HUES48 (cell line): ENCODE results near the gene AGAP1.

Source experiments
- H3K27ac ChIP-seq: one replicate; pipeline ENCODE4 v1.7.0; 2013; ENCODE audit warnings: low read depth, low read length, inconsistent platforms
- H3K27me3 ChIP-seq: 2 replicates; pipeline ENCODE4 v1.6.1; 2013; ENCODE audit warnings: mild to moderate bottlenecking, low read length; ENCODE audit not compliant: control insufficient read depth, insufficient read depth
- H3K36me3 ChIP-seq: 2 replicates; pipeline ENCODE4 v1.6.1; 2013; ENCODE audit warnings: low read length; ENCODE audit not compliant: control insufficient read depth, insufficient read depth
- H3K4me1 ChIP-seq: 2 replicates; pipeline ENCODE4 v1.6.1; 2013; ENCODE audit warnings: mild to moderate bottlenecking, low read length; ENCODE audit not compliant: control insufficient read depth, insufficient read depth
- H3K4me3 ChIP-seq: 2 replicates; pipeline ENCODE4 v1.5.1; 2013; ENCODE audit warnings: mild to moderate bottlenecking, low read depth, low read length
- H3K9ac ChIP-seq: 2 replicates; pipeline ENCODE4 v1.6.1; 2013; ENCODE audit warnings: mild to moderate bottlenecking, low read depth, low read length, moderate library complexity
- H3K9me3 ChIP-seq: 2 replicates; pipeline ENCODE4 v1.6.1; 2013; ENCODE audit warnings: low read length; ENCODE audit not compliant: control insufficient read depth, insufficient read depth

The AGAP1 gene

GRCh38 chr2:236169741-236170589 lies 676.1 kb downstream of the AGAP1 start:
- peaks cover 100% of the 10 kb centered on the region for H3K27me3 ChIP-seq
- no peaks in the 10 kb centered on the region for H3K9me3 ChIP-seq
- H3K4me1 ChIP-seq = peaks cover 63% of the 10 kb centered on the region

GRCh38 chr2:236170590-236171165 lies 676.8 kb downstream of the AGAP1 start:
- Histone ChIP-seq H3K27me3 (peaks cover 100% of the 10 kb centered on the region), H3K4me1 (peaks cover 62% of the 10 kb centered on the region), H3K36me3 (no peaks in the 10 kb centered on the region), H3K9ac (no peak overlapping the region), H3K4me3 (no peak overlapping the region), H3K27ac (no peak overlapping the region), H3K9me3 (no peaks in the 10 kb centered on the region)

More at GRCh38 chr2:236169741-236170589, 676.1 kb downstream of the AGAP1 start:
- Histone ChIP-seq H3K27ac (no peak overlapping the region), H3K4me3 (peak overlapping the region; percentile 33), H3K9ac (no peak overlapping the region), H3K36me3 (no peaks in the 10 kb centered on the region)

GRCh38 chr2:236171181-236171679 lies 677.4 kb downstream of the AGAP1 start:
- peak overlapping the region; percentile 51 for H3K27ac ChIP-seq
- no peak overlapping the region for H3K9ac ChIP-seq
- no peaks in the 10 kb centered on the region for H3K36me3 ChIP-seq
- H3K4me1 ChIP-seq = peaks cover 62% of the 10 kb centered on the region
- H3K9me3 ChIP-seq = no peaks in the 10 kb centered on the region
- H3K27me3 ChIP-seq = peaks cover 100% of the 10 kb centered on the region
- H3K4me3 ChIP-seq = 0 out of 2 replicates have a peak overlapping the region, but pooled peaks have one; percentile 20

- peaks cover 100% of the 10 kb centered on the region for H3K27me3 ChIP-seq
- peak overlapping the region; percentile 51 for H3K27ac ChIP-seq
- 0 out of 2 replicates have a peak overlapping the region, but pooled peaks have one; percentile 20 for H3K4me3 ChIP-seq
- peaks cover 60% of the 10 kb centered on the region for H3K4me1 ChIP-seq
- no peaks in the 10 kb centered on the region for H3K36me3 ChIP-seq
- H3K9ac ChIP-seq = no peak overlapping the region
- no peaks in the 10 kb centered on the region for H3K9me3 ChIP-seq
Measured at GRCh38 chr2:236171680-236172254, 677.9 kb downstream of the AGAP1 start.

- Histone ChIP-seq H3K27me3 (peaks cover 100% of the 10 kb centered on the region), H3K4me1 (peaks cover 57% of the 10 kb centered on the region), H3K9me3 (no peaks in the 10 kb centered on the region), H3K9ac (no peak overlapping the region), H3K27ac (peak overlapping the region; percentile 51), H3K4me3 (no peak overlapping the region), H3K36me3 (no peaks in the 10 kb centered on the region)
Measured at GRCh38 chr2:236172255-236173035, 678.6 kb downstream of the AGAP1 start.

GRCh38 chr2:236173036-236173728 lies 679.3 kb downstream of the AGAP1 start:
- Histone ChIP-seq H3K4me3 (0 out of 2 replicates have a peak overlapping the region, but pooled peaks have one; percentile 11), H3K4me1 (peaks cover 57% of the 10 kb centered on the region), H3K9ac (no peak overlapping the region), H3K27ac (no peak overlapping the region), H3K9me3 (no peaks in the 10 kb centered on the region), H3K27me3 (peaks cover 98% of the 10 kb centered on the region), H3K36me3 (no peaks in the 10 kb centered on the region)

GRCh38 chr2:236173729-236174607 lies 680.1 kb downstream of the AGAP1 start:
- peak overlapping the region; percentile 12 for H3K27ac ChIP-seq
- H3K4me1 ChIP-seq = peaks cover 56% of the 10 kb centered on the region

GRCh38 chr2:236175548-236176150 lies 681.8 kb downstream of the AGAP1 start:
- H3K36me3 ChIP-seq = no peaks in the 10 kb centered on the region
- H3K4me1 ChIP-seq = peaks cover 48% of the 10 kb centered on the region
- no peak overlapping the region for H3K27ac ChIP-seq
- peaks cover 98% of the 10 kb centered on the region for H3K27me3 ChIP-seq
- H3K9ac ChIP-seq = no peak overlapping the region
- H3K4me3 ChIP-seq = no peak overlapping the region
- H3K9me3 ChIP-seq = no peaks in the 10 kb centered on the region

More at GRCh38 chr2:236173729-236174607, 680.1 kb downstream of the AGAP1 start:
- 0 out of 2 replicates have a peak overlapping the region, but pooled peaks have one; percentile 11 for H3K4me3 ChIP-seq
- no peaks in the 10 kb centered on the region for H3K36me3 ChIP-seq
- no peaks in the 10 kb centered on the region for H3K9me3 ChIP-seq
- no peak overlapping the region for H3K9ac ChIP-seq
- H3K27me3 ChIP-seq = peaks cover 98% of the 10 kb centered on the region

GRCh38 chr2:236176417-236176816 lies 682.6 kb downstream of the AGAP1 start:
- Histone ChIP-seq H3K4me3 (no peak overlapping the region), H3K27me3 (peaks cover 91% of the 10 kb centered on the region), H3K4me1 (peaks cover 42% of the 10 kb centered on the region), H3K36me3 (no peaks in the 10 kb centered on the region), H3K9ac (no peak overlapping the region), H3K27ac (no peak overlapping the region), H3K9me3 (no peaks in the 10 kb centered on the region)
